Tibial nerve (tissue), 3 donors: ENCODE results near the gene PRUNE2.

Experiments
- POLR2A ChIP-seq, 2 donors: fragments of 450-650 bp; IDR thresholded peaks; one replicate each; pipeline ENCODE4 v1.6.1; 2017; ENCODE audit warnings: antibody characterized with exemption in 2 of 2, mild to moderate bottlenecking in 2 of 2, moderate library complexity in 2 of 2
- TF ChIP-seq, protein P1 (sequence below), 5 experiments: fragments of 200-600 bp in 3 of 5; fragments of 450-650 bp in 2 of 5; sonication (generic) in 3 of 5; IDR thresholded peaks; one replicate each; pipeline ENCODE4 v1.5.1; 2016 to 2019; ENCODE audit warnings: antibody characterized with exemption in 5 of 5, mild to moderate bottlenecking in 3 of 5, moderate library complexity in 2 of 5

DNA sequence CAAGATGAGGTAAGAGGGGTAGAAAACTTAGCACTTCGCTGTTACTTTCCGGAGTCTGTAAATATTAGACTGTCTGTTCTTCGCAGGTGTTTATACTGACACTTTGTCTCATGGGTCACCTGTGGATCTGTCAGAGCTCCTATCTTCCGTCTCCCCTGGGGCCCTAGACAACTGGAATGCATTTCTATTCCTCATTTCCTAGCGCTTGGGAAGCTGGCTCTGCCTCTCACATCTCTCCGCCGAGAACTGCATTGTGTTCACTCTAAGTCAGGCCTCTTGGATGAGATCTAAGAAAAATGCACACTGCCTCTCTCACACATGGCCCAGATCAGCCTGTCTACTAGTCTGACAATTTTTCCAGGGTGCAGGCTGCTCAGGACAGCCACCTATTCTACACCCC lies 102.2 kb downstream of the PRUNE2 start:
- no peak for TF ChIP-seq POLR2A (IDR thresholded peaks at IDR 0.05)
- TF ChIP-seq, protein P1, sequence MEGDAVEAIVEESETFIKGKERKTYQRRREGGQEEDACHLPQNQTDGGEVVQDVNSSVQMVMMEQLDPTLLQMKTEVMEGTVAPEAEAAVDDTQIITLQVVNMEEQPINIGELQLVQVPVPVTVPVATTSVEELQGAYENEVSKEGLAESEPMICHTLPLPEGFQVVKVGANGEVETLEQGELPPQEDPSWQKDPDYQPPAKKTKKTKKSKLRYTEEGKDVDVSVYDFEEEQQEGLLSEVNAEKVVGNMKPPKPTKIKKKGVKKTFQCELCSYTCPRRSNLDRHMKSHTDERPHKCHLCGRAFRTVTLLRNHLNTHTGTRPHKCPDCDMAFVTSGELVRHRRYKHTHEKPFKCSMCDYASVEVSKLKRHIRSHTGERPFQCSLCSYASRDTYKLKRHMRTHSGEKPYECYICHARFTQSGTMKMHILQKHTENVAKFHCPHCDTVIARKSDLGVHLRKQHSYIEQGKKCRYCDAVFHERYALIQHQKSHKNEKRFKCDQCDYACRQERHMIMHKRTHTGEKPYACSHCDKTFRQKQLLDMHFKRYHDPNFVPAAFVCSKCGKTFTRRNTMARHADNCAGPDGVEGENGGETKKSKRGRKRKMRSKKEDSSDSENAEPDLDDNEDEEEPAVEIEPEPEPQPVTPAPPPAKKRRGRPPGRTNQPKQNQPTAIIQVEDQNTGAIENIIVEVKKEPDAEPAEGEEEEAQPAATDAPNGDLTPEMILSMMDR (IDR thresholded peaks at IDR 0.05): no peak
